BLaER1 (cell line): ENCODE data around the gene SVIL.

Experiments used
- H3K27ac ChIP-seq: shearing (Covaris generic); formaldehyde crosslinking; 2 replicates; pipeline ENCODE4 v1.8.1; 2022
- H3K27me3 ChIP-seq: shearing (Covaris generic); formaldehyde crosslinking; 2 replicates; pipeline ENCODE4 v1.8.1; 2022
- H3K36me3 ChIP-seq: shearing (Covaris generic); formaldehyde crosslinking; 2 replicates; pipeline ENCODE4 v1.8.1; 2022
- H3K4me1 ChIP-seq: shearing (Covaris generic); formaldehyde crosslinking; 2 replicates; pipeline ENCODE4 v1.8.1; 2022
- H3K4me2 ChIP-seq: shearing (Covaris generic); formaldehyde crosslinking; 2 replicates; pipeline ENCODE4 v1.8.1; 2022
- H3K4me3 ChIP-seq: shearing (Covaris generic); formaldehyde crosslinking; 2 replicates; pipeline ENCODE4 v1.8.1; 2022
- H3K9ac ChIP-seq: shearing (Covaris generic); formaldehyde crosslinking; 2 replicates; pipeline ENCODE4 v1.8.1; 2022
- H3K9me3 ChIP-seq: shearing (Covaris generic); formaldehyde crosslinking; 2 replicates; pipeline ENCODE4 v1.8.1; 2022
- H4K20me1 ChIP-seq: shearing (Covaris generic); formaldehyde crosslinking; 2 replicates; pipeline ENCODE4 v1.8.1; 2022
- Cebpa-rat ChIP-seq: shearing (Covaris generic); IDR thresholded peaks from 2 replicates; pipeline ENCODE4 v1.8.1; 2022

SVIL gene

DNA sequence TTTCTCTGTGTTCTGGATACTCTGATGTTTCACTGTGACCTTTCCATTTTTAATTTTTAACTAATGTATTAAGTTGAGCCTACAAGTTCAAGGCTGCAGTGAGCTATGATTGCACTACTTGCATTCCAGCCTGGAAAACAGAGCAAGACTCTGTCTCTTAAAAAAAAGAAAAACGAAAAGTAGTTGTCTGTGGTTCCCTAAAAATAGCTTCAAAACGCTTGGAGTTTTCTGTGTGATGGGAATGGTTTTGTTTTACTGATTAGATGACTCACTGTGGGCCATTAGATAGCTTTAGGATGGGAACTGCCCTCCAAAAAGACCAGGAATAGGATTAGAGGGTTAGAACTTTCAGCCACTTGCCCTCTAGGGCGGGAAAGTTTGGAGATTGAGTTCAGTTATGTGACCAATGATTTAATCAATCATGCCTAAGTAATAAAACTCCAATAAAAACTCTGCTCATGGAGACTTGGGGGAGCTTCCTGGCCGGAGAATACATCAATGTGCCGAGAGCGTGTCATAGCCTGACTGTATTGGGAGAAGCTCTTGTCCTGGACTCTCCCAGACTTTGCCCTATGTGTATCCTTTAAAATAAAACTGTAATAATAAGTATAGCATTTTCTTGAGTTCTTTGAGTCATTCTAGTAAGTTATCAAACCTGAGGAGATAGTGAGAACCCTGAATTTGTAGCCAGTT is 198.8 kb downstream of the SVIL start:
- Histone ChIP-seq H3K27me3 (no peaks in the 10 kb centered on the region), H3K9me3 (peaks cover 41% of the 10 kb centered on the region), H3K4me1 (no peaks in the 10 kb centered on the region), H3K4me3 (no peak overlapping the region), H3K36me3 (no peaks in the 10 kb centered on the region), H3K4me2 (no peak overlapping the region), H4K20me1 (no peaks in the 10 kb centered on the region), H3K27ac (no peak overlapping the region), H3K9ac (no peak overlapping the region)
- no peak for TF ChIP-seq Cebpa-rat

DNA sequence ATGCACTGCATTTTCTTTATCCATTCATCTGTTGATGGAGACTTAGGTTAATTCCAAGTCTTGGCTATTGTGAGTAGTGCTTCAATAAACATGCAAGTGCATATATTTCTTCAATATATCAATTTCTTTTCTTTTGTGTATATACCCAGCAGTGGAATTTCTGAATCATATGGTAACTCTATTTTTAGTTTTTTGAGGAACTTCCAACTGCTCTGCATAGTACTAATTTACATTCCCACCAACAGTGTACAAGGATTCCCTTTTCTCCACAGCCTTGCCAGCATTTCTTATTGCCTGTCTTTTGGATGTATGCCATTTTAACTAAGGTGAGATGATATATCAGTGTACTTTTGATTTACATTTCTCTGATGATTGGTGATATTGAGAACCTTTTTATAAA is 200.7 kb downstream of the SVIL start:
- Histone ChIP-seq H3K36me3 (no peaks in the 10 kb centered on the region), H3K4me2 (no peak overlapping the region), H3K9me3 (peaks cover 31% of the 10 kb centered on the region), H4K20me1 (no peaks in the 10 kb centered on the region), H3K27ac (no peak overlapping the region), H3K27me3 (no peaks in the 10 kb centered on the region), H3K9ac (no peak overlapping the region), H3K4me1 (no peaks in the 10 kb centered on the region), H3K4me3 (no peak overlapping the region)
- no peak for TF ChIP-seq Cebpa-rat

DNA sequence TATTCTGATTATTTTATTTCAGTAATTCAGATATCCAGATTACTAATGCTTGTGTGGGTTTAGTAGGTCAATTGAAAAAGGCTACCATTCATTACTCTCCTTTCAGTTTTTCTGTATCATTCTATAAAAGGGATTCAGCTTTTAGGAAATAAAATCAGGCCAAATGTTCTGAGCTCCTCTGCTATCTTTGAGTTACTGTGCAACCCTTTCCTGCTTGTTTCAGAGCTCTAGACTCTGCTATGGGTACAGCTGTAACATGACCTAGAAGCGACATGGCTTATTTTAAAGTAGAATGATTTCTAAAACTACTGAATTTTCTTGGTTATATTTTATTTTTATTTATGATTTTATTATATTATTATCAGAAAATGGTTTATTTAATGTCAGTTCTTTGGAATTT is 203.1 kb downstream of the SVIL start:
- Histone ChIP-seq H4K20me1 (no peaks in the 10 kb centered on the region), H3K27ac (no peak overlapping the region), H3K27me3 (no peaks in the 10 kb centered on the region), H3K4me2 (no peak overlapping the region), H3K4me1 (no peaks in the 10 kb centered on the region), H3K9me3 (peaks cover 10% of the 10 kb centered on the region), H3K36me3 (no peaks in the 10 kb centered on the region), H3K9ac (no peak overlapping the region), H3K4me3 (no peak overlapping the region)
- TF ChIP-seq Cebpa-rat: no peak

DNA sequence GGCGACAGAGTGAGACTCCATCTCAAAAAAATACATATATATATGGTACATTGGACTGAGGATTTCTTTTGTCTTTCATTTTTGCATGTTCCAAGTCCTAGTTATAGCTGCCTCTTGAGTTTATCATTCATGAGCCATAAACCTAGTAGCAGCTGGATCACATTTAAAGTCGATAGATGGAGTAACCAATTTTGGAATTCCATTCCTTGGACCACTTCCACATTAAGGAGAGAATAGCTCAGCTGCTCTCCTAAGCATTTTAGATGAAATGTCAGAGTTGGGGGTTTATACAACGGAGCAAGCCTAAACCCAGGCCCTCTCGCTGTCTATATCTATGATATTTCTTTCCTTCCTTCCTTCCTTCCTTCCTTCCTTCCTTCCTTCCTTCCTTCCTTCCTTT is 204.7 kb downstream of the SVIL start:
- H3K4me1 ChIP-seq: no peaks in the 10 kb centered on the region
- no peaks in the 10 kb centered on the region for H4K20me1 ChIP-seq
- no peak overlapping the region for H3K9ac ChIP-seq
- no peaks in the 10 kb centered on the region for H3K27me3 ChIP-seq
- no peaks in the 10 kb centered on the region for H3K9me3 ChIP-seq
- no peak overlapping the region for H3K27ac ChIP-seq
- H3K4me2 ChIP-seq: no peak overlapping the region
- no peaks in the 10 kb centered on the region for H3K36me3 ChIP-seq
- no peak overlapping the region for H3K4me3 ChIP-seq
- no peak for TF ChIP-seq Cebpa-rat

DNA sequence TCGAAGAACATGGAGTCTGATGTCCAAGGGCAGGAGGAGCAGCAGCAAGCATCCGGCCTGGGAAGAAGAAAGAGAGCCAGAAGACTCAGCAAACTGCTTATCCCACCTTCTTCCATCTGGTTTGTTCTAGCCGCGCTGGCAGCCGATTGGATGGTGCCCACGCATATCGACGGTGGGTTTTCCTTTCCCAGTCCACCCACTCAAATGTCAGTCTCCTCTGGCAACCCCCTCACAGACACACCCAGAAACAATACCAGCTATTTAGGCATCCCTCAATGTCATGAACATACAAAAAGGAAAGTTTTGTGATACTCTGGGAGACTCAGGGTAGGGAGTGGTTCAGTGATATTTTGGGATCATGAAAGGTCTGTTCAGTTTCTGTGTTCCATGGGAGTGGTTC is 206.3 kb downstream of the SVIL start:
- Histone ChIP-seq H3K36me3 (peaks cover 8% of the 10 kb centered on the region; the same call in 1 of the 2 replicates), H3K4me1 (no peaks in the 10 kb centered on the region), H3K9ac (no peak overlapping the region), H3K27me3 (no peaks in the 10 kb centered on the region), H4K20me1 (no peaks in the 10 kb centered on the region), H3K4me3 (no peak overlapping the region), H3K4me2 (no peak overlapping the region), H3K27ac (no peak overlapping the region), H3K9me3 (0 out of 2 replicates have a peak, but pooled peaks cover 4% of the 10 kb centered on the region)
- TF ChIP-seq Cebpa-rat: no peak

DNA sequence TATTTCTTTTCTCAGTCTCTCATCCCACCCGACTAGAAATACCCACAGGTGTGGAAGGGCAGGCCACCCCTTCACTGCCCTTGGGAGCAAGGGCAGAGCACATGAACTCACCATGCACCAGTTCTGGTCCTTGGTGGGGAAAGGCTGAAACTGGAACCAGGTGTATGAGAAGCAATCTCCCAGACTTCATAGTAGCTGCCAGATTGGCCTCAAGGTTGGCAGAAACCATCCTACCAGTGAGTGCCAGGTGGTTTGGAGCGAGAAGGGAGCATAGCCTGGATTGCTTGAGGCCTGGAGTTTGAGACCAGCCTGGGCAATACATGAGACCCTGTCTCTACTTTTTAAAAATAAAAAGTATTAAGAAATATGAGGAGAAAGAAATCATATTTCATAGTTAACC is 207.1 kb downstream of the SVIL start:
- Histone ChIP-seq H3K4me2 (no peak overlapping the region), H3K9ac (no peak overlapping the region), H3K27me3 (no peaks in the 10 kb centered on the region), H3K27ac (no peak overlapping the region), H3K4me3 (no peak overlapping the region), H3K9me3 (0 out of 2 replicates have a peak, but pooled peaks cover 4% of the 10 kb centered on the region), H3K36me3 (peaks cover 9% of the 10 kb centered on the region; the same call in 1 of the 2 replicates), H4K20me1 (no peaks in the 10 kb centered on the region), H3K4me1 (no peaks in the 10 kb centered on the region)
- no peak for TF ChIP-seq Cebpa-rat

DNA sequence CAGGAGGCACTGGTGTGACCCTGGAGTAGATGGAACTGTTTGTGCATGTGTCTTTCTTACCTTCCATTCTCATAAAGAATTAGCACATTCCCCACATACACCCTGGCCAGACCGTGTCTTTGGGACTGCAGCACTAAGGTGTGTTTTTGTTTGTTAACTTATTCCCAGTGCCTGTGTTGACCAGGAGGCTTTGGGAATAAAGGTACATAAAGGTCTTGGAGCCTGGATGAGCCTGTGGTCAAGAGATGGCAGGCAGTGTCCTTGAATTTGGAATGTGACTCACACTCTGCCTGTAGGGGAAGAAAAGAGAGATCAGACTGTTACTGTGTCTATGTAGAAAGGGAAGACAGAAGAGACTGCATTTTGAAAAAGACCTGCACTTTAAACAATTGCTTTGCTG is 208.4 kb downstream of the SVIL start:
- H3K9ac ChIP-seq: no peak overlapping the region
- TF ChIP-seq Cebpa-rat: no peak
- 0 out of 2 replicates have a peak, but pooled peaks cover 4% of the 10 kb centered on the region for H3K9me3 ChIP-seq
- H3K27me3 ChIP-seq: no peaks in the 10 kb centered on the region
- no peaks in the 10 kb centered on the region for H4K20me1 ChIP-seq
- H3K36me3 ChIP-seq: peaks cover 22% of the 10 kb centered on the region
- H3K4me2 ChIP-seq: no peak overlapping the region
- no peak overlapping the region for H3K27ac ChIP-seq
- H3K4me3 ChIP-seq: no peak overlapping the region
- no peaks in the 10 kb centered on the region for H3K4me1 ChIP-seq

DNA sequence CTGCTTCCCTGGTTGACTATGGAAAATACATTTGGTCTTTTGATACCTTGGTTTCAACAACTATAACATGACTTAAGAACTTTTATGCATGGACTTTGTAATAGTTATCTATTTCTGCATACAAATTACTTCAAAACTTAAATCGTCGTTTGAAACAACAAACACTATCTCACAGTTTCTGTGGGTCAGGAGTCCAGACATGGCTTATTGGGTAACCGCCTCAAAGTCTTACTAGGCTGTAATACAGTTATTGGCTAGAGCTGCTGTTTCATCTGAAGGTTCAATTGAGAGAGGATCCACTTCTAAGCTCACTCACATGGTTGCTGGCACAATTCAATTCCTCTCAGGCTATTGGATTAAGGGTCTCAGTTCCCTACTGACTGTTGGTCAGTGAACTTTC is 210.8 kb downstream of the SVIL start:
- Histone ChIP-seq H3K4me3 (no peak overlapping the region), H3K36me3 (peaks cover 34% of the 10 kb centered on the region), H4K20me1 (no peaks in the 10 kb centered on the region), H3K27me3 (no peaks in the 10 kb centered on the region), H3K4me1 (no peaks in the 10 kb centered on the region), H3K9ac (no peak overlapping the region), H3K4me2 (no peak overlapping the region), H3K27ac (no peak overlapping the region), H3K9me3 (0 out of 2 replicates have a peak, but pooled peaks cover 4% of the 10 kb centered on the region)
- no peak for TF ChIP-seq Cebpa-rat

DNA sequence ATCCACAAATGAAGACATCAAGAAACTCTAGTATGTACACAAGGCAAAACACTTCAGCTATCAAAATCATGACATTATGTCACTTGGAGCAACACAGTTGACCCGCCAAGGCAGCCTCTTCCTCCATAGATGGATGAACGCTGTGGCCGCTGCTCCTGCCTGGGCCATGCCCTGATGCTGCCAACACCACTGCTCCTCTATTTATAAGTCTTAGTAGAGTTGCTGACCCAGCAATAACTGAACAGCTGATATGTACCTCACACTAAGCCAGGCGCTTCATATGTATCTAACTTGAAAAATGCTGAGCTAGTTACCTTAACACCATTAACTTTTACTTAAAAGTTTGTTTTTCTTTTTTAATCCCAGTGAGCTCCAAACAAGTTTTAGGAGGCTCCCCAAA is 214.0 kb downstream of the SVIL start:
- H3K9me3 ChIP-seq: 0 out of 2 replicates have a peak, but pooled peaks cover 4% of the 10 kb centered on the region
- peaks cover 34% of the 10 kb centered on the region for H3K36me3 ChIP-seq
- TF ChIP-seq Cebpa-rat: no peak
- no peak overlapping the region for H3K4me2 ChIP-seq
- no peaks in the 10 kb centered on the region for H4K20me1 ChIP-seq
- no peak overlapping the region for H3K9ac ChIP-seq
- H3K4me1 ChIP-seq: no peaks in the 10 kb centered on the region
- H3K4me3 ChIP-seq: no peak overlapping the region
- no peak overlapping the region for H3K27ac ChIP-seq
- H3K27me3 ChIP-seq: no peaks in the 10 kb centered on the region

DNA sequence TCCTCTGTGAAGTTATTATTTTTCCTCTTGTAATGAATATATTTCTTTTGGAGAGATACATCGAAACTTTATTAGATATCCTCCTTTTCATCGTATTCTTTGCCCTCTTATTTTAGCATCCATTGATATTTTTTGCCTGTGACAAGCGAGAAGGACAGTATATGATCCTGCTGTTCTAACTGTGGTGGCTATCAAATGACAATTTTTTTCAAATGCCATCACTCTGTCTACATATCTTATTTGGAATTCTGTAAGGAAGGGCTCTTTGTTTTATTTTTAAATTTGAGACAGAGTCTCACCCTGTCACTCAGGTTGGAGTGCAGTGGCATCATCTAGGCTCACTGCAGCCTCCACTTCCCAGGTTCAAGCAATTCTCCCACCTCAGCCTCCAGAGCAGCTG is 217.4 kb downstream of the SVIL start:
- Histone ChIP-seq H3K9me3 (no peaks in the 10 kb centered on the region), H3K4me1 (no peaks in the 10 kb centered on the region), H3K4me2 (no peak overlapping the region), H4K20me1 (no peaks in the 10 kb centered on the region), H3K36me3 (peaks cover 21% of the 10 kb centered on the region), H3K27ac (no peak overlapping the region), H3K4me3 (no peak overlapping the region), H3K9ac (no peak overlapping the region), H3K27me3 (no peaks in the 10 kb centered on the region)
- no peak for TF ChIP-seq Cebpa-rat

DNA sequence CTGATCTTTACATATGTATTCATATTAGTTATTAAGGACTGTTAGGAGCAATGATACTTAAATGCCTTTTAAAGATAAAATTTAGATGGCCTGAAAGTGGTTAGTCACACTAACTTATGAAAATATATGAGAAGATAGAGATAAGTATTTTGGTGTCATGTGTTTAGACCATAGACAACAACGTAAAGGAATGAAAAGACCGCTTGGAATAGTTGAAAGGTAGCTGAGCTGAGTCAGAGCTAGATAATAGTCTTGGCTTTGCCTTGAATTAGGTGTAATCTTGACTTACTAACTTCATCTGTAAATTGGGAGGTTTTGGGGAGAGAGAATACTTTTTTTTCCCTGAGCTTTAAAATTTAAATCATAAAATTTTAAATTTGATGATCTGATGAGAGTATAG is 218.9 kb downstream of the SVIL start:
- H3K4me2 ChIP-seq: no peak overlapping the region
- H3K36me3 ChIP-seq: peaks cover 7% of the 10 kb centered on the region; the same call in 1 of the 2 replicates
- H4K20me1 ChIP-seq: no peaks in the 10 kb centered on the region
- no peaks in the 10 kb centered on the region for H3K9me3 ChIP-seq
- no peak overlapping the region for H3K4me3 ChIP-seq
- no peaks in the 10 kb centered on the region for H3K4me1 ChIP-seq
- TF ChIP-seq Cebpa-rat: no peak
- H3K27me3 ChIP-seq: no peaks in the 10 kb centered on the region
- no peak overlapping the region for H3K9ac ChIP-seq
- no peak overlapping the region for H3K27ac ChIP-seq
